Cardiac septum (tissue), 1 donor: ENCODE results near the gene PCLO. TPM values are rescaled to one million over a fixed set of nuclear protein-coding genes. Genes with fewer than 3 reads are reported as not detected.
"Not testable (repeated sequence)": the region's sequence is repeated elsewhere in the genome, so short reads cannot be mapped to it uniquely, and the experiment has no call there.

Experiments used
- DNase-seq: peaks from one replicate; pipeline ENCODE4 v3.0.0-alpha.2; 2020; ENCODE audit warnings: low spot score
- intact Hi-C: fragments of 100-400 bp; cut with DNase I; formaldehyde crosslinking; loops from one replicate; pipeline ENCODE4 v1.14.0; 2022
- total RNA-seq: library from RNA; stranded (reverse); fragmentation: NEBNext Ultra II Directional; extraction: Animal tissue kit (Norgen Biotek cat#: 25700); gene quantifications from one replicate; pipeline ENCODE4 v1.2.1, GENCODE V29; 2021
- donor health status: DM: no; HTN: no; CAD: no.

The PCLO gene
- total RNA-seq, 1 donor from 2014 or later = 3.2 TPM

DNA sequence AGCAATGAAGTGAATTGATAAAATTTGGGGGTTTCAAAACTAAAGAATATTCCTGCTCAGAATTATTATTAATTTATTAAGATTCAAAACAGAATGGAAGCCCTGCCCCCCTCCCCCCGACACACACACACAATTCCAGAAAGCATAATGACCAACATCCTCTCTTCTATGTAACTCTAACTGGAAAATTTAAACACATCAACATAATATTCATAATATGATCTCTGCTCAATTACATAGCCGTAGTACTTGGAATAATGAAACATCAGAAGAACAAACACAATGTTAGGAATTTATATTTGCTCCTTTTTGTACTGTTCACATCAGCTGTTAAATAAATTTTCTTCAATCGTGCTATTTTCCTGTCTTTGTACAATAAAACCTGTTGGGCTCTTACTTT, 20.8 kb downstream of the PCLO start:
- intact Hi-C loops = no loop called here
- DNase-seq = no peak

- no peak for DNase-seq
- intact Hi-C loops = no loop called here
Observed at GRCh38 chr7:83130623-83131545, 31.8 kb downstream of the PCLO start.

- DNase-seq = no peak
- intact Hi-C loops = no loop called here
Observed at GRCh38 chr7:83130191-83130590, 32.5 kb downstream of the PCLO start.

DNA sequence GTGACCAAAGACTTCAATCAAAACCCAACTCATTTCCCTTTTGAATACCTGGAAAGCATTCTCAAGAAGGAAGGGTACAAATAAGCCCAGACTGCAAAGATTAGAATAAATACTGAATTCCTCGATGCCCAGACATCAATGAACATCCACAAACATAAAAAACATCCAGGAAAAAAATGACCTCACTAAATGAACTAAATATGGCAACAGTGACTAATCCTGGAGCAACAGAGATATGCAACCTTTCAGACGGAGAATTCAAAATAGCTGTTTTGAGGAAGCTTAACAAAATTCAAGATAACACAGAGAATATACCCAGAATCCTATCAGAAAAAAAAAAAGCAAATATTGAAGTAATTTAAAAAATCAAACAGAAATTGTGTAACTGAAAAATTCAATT, 43.2 kb downstream of the PCLO start:
- intact Hi-C loops = no loop called here
- no peak for DNase-seq

- DNase-seq = no peak
- intact Hi-C loops = no loop called here
Observed at GRCh38 chr7:83119026-83119382, 43.7 kb downstream of the PCLO start.

DNA sequence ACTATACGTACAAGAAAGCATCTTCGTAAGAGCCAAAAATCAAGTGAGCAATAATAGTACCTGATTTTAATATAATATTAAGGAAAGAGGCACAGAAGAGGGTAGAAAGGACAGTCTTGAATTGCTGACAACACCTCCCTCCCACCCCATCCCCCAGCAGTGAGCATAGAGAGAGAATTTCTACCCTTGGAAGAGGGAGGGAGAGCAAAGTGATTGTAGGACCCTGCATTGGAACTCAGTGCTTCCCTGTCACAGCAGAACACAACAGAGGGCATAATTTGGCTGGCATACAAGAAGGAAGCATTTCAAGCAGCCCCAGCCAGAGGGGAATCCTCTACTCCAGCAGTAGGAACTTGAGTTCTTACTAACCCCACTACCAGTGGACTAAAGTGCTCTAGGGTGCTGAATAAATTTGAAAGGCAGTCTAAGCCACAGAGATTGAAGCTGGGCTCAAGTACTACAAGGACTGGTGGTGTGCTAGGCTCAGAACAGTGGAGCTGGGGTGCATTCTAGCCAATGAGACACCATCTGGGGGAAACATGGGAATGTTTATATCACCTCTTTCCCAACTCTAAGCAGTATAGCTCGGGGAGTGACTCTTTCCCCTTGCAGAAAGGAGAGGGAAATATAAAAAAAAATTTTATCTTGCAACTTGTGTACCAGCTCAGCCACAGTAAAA, 44.2 kb downstream of the PCLO start:
- intact Hi-C loops = no loop called here
- DNase-seq = no peak

DNA sequence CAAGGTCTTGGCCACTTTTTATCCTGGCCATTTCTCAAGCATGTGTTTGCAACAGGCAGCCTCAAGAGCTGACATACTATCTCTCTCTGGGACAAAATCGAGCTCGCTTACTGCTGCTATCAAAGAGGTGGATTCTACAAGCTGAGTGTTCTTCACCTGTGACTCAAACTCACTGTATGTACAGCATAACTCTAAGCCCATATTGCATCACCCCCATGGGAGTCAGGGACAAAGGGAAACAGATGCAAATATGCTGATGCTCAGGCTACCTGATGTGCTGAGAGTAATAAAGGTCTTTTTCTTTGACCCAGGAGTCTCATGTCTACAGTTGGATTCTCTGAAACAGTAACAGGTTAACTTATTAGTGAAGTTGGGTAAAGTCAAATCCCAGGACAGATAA, 45.2 kb downstream of the PCLO start:
- intact Hi-C loops = no loop called here
- no peak for DNase-seq

- intact Hi-C loops = no loop called here
Observed at GRCh38 chr7:83111391-83111790, 51.3 kb downstream of the PCLO start.

DNA sequence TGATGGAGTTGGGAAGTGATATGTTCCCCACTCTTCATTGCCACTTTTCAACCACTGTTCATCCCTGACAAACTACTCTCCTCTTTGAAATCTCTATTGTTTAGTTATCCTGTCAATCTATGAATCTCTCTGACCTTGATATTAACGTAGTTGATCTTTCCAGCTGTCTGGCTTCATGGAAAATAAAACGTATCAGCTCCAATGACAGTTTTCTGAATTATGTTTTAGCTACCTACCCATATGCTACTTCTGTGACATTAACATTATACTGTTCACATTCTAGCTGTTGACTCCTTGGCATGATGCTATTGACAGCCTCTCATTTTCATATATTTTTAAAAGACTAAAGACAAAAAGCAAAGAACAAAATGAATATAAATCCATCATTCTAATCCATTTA, 53.3 kb downstream of the PCLO start:
- intact Hi-C loops = no loop called here
- no peak for DNase-seq

More at GRCh38 chr7:83111391-83111790, 51.3 kb downstream of the PCLO start:
- no peak for DNase-seq

DNA sequence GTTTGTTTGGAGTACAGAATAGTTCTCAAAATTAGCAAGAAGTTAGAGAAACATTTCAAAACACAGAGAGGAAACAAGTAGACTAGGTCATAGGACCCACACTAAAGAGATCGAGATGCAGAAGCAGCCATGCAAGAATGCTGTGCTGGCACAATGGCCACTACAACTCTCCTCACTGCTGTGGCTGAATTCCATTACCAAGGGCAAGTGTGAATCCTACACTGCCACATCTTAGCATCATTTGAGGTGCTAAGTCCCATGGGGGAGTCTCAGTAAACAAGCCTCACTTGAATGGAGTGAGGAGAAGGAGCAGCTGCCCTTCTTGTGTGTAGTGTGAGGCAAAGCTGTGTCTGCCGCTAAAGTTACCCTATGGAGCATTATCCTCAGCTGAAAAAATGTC, 56.7 kb downstream of the PCLO start:
- no peak for DNase-seq

GRCh38 chr7:83105063-83105462, 57.6 kb downstream of the PCLO start:
- DNase-seq = no peak
- intact Hi-C loops = no loop called here

More for the DNA sequence above, 56.7 kb downstream of the PCLO start:
- intact Hi-C loops = no loop called here

DNA sequence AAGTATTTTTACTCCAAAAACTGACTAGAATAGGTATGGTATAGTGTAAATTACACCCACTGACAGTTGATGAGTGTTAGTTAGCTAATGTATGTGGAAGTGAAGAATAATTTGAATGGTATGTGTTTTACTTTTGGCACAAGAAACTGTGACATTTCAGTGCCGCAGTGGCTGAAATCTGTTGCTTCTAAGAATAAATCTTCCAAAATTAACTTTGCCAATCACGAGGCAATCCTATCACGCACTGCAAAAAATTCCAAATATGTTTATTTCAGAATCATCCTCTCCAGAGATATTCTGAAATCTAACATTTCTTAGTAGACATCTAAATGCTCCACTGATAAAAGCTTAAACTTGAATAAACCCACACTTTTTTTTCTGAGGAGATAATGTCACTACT, 61.2 kb downstream of the PCLO start:
- intact Hi-C loops = no loop called here
- DNase-seq = no peak

DNA sequence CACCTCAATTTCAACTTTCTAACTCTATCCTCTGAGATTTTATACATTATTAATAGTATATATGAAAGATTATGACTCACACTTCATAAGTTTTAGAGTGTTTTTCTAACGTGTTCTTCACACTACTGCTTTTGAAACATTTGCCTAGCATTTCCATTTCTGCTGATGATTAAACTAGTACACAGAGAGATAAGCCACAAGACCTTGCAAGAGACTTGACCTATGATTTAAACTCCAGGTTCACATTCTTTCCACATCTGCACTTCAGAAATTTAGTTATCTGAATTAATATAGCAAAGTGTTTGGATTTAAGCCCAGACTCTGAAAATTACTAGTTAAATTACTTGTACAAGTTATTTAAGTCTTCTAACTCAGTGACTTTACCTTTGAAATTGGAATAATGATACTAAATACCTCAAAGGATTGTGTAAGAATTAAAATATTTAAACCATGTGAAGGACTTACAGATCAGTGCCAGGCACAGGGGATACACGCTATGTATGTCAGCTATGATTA, 66.6 kb downstream of the PCLO start:
- no peak for DNase-seq
- intact Hi-C loops = no loop called here

- intact Hi-C loops = no loop called here
- no peak for DNase-seq
Observed at GRCh38 chr7:83085299-83085698, 77.4 kb downstream of the PCLO start.

DNA sequence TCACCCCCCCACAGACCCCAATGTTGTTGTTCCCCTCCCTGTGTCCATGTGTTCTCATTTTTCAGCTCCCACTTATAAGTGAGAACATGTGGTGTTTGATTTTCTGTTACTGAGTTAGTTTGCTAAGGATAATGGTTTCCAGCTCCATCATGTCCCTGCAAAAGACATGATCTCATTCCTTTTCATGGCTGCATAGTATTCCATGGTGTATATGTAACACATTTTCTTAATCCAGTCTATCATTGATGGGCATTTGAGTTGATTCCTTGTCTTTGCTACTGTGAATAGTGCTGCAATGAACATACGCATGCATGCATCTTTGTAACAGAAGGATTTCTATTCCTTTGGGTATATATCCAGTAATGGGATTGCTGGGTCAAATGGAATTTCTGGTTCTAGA, 82.8 kb downstream of the PCLO start:
- intact Hi-C loops, DNase-seq: not testable (repeated sequence)

DNA sequence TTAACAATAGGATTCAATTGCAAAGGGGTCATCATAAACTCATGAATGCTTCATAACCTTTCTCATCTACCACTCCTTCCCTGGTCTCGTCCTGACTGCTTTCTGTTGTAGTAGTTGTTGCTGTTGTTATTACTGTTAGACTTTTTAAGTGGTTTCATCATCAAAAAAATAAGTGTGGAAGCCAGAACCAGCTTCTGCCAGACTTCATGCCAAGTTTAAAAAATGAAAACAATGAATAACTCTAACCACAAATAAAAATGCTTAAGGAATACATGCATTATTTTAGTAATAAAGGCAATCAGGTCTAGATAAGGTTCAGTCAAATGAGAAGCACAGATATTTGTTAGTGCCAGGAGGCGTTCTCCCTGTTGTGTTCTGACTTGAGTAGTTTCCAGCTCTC, 85.4 kb downstream of the PCLO start:
- DNase-seq = no peak
- intact Hi-C loops = no loop called here

GRCh38 chr7:83072576-83073517, 89.8 kb downstream of the PCLO start:
- intact Hi-C loops = no loop called here
- no peak for DNase-seq

DNA sequence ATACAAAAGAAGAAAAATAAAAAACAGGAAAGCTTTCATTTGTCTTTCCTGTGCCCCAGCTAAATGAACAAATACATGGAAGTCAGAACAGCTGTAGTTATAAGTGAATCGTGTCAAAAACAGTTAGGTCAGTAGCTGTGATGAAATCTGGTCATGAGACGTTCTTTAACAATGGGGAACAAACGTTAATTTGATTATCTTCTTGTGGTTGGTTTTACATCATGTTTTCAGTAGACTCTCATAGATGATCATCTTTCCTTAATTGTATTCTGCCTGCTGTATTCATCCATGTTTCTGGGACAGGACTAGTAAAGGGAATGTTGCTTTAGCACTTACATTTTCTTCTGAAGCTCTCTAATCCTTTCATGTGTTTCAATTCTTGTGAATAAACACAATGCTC, 97.0 kb downstream of the PCLO start:
- intact Hi-C loops = no loop called here
- DNase-seq = no peak

DNA sequence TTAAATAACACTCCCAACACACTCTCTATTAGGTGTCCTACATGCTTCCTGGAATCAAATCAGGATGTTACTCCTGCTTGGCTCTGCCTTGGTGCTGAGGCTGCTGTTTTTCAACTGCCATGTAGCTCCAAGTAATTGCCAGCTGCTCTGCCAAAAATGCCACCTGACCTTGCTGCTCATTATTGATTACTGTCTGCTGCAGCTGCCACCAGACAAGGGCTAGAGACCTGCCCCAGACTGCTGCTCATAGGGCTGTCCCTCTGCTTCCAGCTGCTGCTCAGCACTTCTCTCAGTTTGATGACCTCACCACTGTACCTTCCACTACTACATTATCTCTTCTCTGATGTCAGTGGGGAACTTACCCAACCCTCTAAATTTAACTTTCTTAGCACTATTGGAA, 102.5 kb downstream of the PCLO start:
- intact Hi-C loops = no loop called here
- DNase-seq = no peak

DNA sequence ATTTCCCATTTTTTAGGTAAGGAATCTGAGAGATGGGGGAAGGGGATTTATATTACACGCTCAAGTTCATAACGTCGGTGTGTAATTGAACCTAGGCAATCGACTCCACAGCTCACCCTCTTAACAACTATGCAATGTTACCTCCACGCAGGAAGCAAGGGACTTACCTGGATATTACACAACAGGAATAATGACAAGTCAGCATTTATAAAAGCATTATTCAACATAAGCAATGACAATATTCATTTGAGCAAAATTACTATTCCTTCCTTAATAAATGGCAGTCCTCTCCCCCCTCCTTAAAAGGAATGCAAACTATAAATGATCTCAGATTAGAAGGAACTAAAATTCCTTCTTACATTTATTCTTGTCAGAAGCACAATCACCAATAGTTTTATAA, 104.0 kb downstream of the PCLO start:
- no peak for DNase-seq
- intact Hi-C loops = no loop called here
